Endothelial cell of umbilical vein (primary cell): Measurements from ENCODE around the gene B9D2. TPM values are rescaled to one million over a fixed set of nuclear protein-coding genes. Genes with fewer than 3 reads are reported as not detected.

Source experiments
- BruUV-seq: library from RNA; stranded (reverse); fragments of 400-500 nt; replicated peaks from 2 replicates; lab custom pipeline; 2021; lab: Mats Ljungman, UMichigan
- CTCF ChIA-PET: fragments of 300-600, 350-600 bp; sonication (Branson Sonifier 250); formaldehyde crosslinking; loops from one replicate; lab custom pipeline; 2021; ENCODE audit warnings: antibody characterized with exemption, inconsistent platforms; lab: Charles Lee
- POLR2A ChIA-PET: fragments of 300-600, 350-600 bp; sonication (Branson Sonifier 250); formaldehyde crosslinking; loops from one replicate; lab custom pipeline; 2021; ENCODE audit warnings: antibody characterized with exemption, inconsistent platforms; lab: Charles Lee
- DNase-seq: peaks from one replicate; pipeline ENCODE4 v3.0.0-alpha.2; 2011; ENCODE audit warnings: low read depth, low spot score
- FAIRE-seq: peaks from 2 replicates; lab custom pipeline; 2011; peaks lifted over from hg19 to GRCh38; lab: Jason Lieb, UNC
- H2AFZ ChIP-seq: 2 replicates; pipeline ENCODE4 v1.6.0; 2012; ENCODE audit warnings: low read depth, low read length, control low read depth, inconsistent platforms
- H3K27ac ChIP-seq: 2 replicates; pipeline ENCODE4 v1.5.1; 2011; ENCODE audit warnings: low read depth, mild to moderate bottlenecking, control low read depth, low read length, moderate library complexity; ENCODE audit not compliant: insufficient read depth
- H3K27me3 ChIP-seq, 2 experiments: 2 replicates each; pipeline versions ENCODE4 v1.6.0 to v1.6.1; 2011; ENCODE audit warnings: low read length in 2 of 2, mixed read lengths in 1 of 2; ENCODE audit not compliant: control insufficient read depth in 2 of 2, insufficient read depth in 2 of 2
- H3K36me3 ChIP-seq, 2 experiments: 2 replicates in 1 of 2; 3 replicates in 1 of 2; pipeline ENCODE4 v1.5.1; 2011; ENCODE audit warnings: low read length in 2 of 2, mild to moderate bottlenecking in 1 of 2, moderate library complexity in 1 of 2; ENCODE audit not compliant: control insufficient read depth in 2 of 2, insufficient read depth in 2 of 2; ENCODE audit errors: extremely low read depth in 1 of 2
- H3K4me1 ChIP-seq: 3 replicates; pipeline ENCODE4 v1.5.1; 2011; ENCODE audit warnings: mild to moderate bottlenecking, low read length; ENCODE audit not compliant: control insufficient read depth, insufficient read depth; ENCODE audit errors: extremely low read depth
- H3K4me2 ChIP-seq: 2 replicates; pipeline ENCODE4 v1.6.1; 2011; ENCODE audit warnings: low read length, control low read depth, mixed read lengths; ENCODE audit not compliant: insufficient read depth
- H3K4me3 ChIP-seq, 3 experiments: fragments of 200-600 bp in 1 of 3; sonication (generic), shearing (Covaris generic) in 1 of 3; replicated peaks in 1 of 3; 2 replicates each; pipeline ENCODE4 v1.5.1; 2011 to 2016; ENCODE audit warnings: control low read depth in 3 of 3, low read length in 3 of 3, mild to moderate bottlenecking in 2 of 3, inconsistent platforms in 1 of 3, low read depth in 1 of 3, moderate library complexity in 1 of 3; ENCODE audit not compliant: insufficient read depth in 1 of 3
- H3K79me2 ChIP-seq: 2 replicates; pipeline ENCODE4 v1.6.0; 2012; ENCODE audit warnings: low read length, inconsistent platforms; ENCODE audit not compliant: control insufficient read depth, insufficient read depth
- H3K9ac ChIP-seq: replicated peaks from 2 replicates; pipeline ENCODE3; 2011; ENCODE audit warnings: low read length, control low read depth; ENCODE audit not compliant: insufficient read depth; ENCODE audit errors: extremely low read depth
- H3K9me1 ChIP-seq: replicated peaks from 3 replicates; pipeline ENCODE4 v1.6.0; 2011; ENCODE audit warnings: mild to moderate bottlenecking, low read length; ENCODE audit not compliant: control insufficient read depth, insufficient read depth; ENCODE audit errors: extremely low read depth
- H3K9me3 ChIP-seq: replicated peaks from 2 replicates; pipeline ENCODE4 v1.5.1; 2012; ENCODE audit warnings: low read length, inconsistent platforms; ENCODE audit not compliant: control insufficient read depth, insufficient read depth
- H4K20me1 ChIP-seq: replicated peaks from 2 replicates; pipeline ENCODE3; 2011; ENCODE audit warnings: mild to moderate bottlenecking, low read length; ENCODE audit not compliant: control insufficient read depth, insufficient read depth; ENCODE audit errors: extremely low read depth
- EZH2 ChIP-seq: IDR thresholded peaks from 2 replicates; pipeline ENCODE4 v1.6.1; 2012; ENCODE audit warnings: borderline replicate concordance, low read depth, mild to moderate bottlenecking, moderate library complexity, low read length, inconsistent platforms; ENCODE audit not compliant: severe bottlenecking
- FOS ChIP-seq: IDR thresholded peaks from 2 replicates; pipeline ENCODE4 v1.6.1; 2011; ENCODE audit warnings: mild to moderate bottlenecking, low read length, moderate library complexity, borderline replicate concordance; ENCODE audit not compliant: insufficient read depth
- GATA2 ChIP-seq: IDR thresholded peaks from 2 replicates; pipeline ENCODE4 v1.7.0; 2011; ENCODE audit warnings: low read depth, mild to moderate bottlenecking, moderate library complexity, mixed read lengths, low read length; ENCODE audit not compliant: insufficient read length, insufficient read depth
- JUN ChIP-seq: IDR thresholded peaks from 2 replicates; pipeline ENCODE4 v1.6.1; 2011; ENCODE audit warnings: borderline replicate concordance, low read depth; ENCODE audit not compliant: insufficient read length, insufficient read depth
- MYC ChIP-seq: IDR thresholded peaks from one replicate; pipeline ENCODE4 v1.6.1; 2011; ENCODE audit warnings: mild to moderate bottlenecking, low read depth, low read length
- POLR2A ChIP-seq: IDR thresholded peaks from 2 replicates; pipeline ENCODE4 v1.6.1; 2012; ENCODE audit warnings: low read depth, mild to moderate bottlenecking, control low read depth, low read length
- POLR2AphosphoS5 ChIP-seq: IDR thresholded peaks from 2 replicates; pipeline ENCODE4 v1.6.1; 2012; ENCODE audit warnings: low read depth, mild to moderate bottlenecking, control low read depth, low read length, moderate library complexity; ENCODE audit not compliant: insufficient read depth
- dilution Hi-C: fragments of 300-500 bp; cut with MboI; formaldehyde crosslinking; loops from one replicate; pipeline ENCODE4 v1.15.0; 2019; ENCODE audit warnings: low sequenced_read_pairs; ENCODE audit not compliant: extremely low pct_ligation_motif_present
- intact Hi-C: fragments of 100-400 bp; cut with micrococcal nuclease; formaldehyde crosslinking; loops from one replicate; pipeline ENCODE4 v1.10.0; 2022
- polyA plus RNA-seq, 4 experiments: library from polyadenylated mRNA; depleted of rRNA in 3 of 4; stranded (reverse) in 3 of 4; unstranded in 1 of 4; fragments of >200 nt; gene quantifications; 2 replicates each; pipeline versions ENCODE4 v1.2.1 to v1.2.3, GENCODE V29; 2011 to 2012; ENCODE audit warnings: missing spikeins in 1 of 4
- total RNA-seq: library from RNA; stranded (reverse); gene quantifications from 2 replicates; pipeline ENCODE4 v1.2.3, GENCODE V29; 2021
- TF ChIP-seq, protein P1 (sequence below), 2 donors: IDR thresholded peaks; 1 replicate in 1 of 2; 2 replicates in 1 of 2; pipeline ENCODE4 v1.5.1; 2011; ENCODE audit warnings: low read length in 2 of 2, mild to moderate bottlenecking in 2 of 2, moderate library complexity in 2 of 2, control low read depth in 1 of 2, inconsistent platforms in 1 of 2, low read depth in 1 of 2; ENCODE audit not compliant: insufficient read depth in 1 of 2; ENCODE audit errors: extremely low read depth in 1 of 2
- TF ChIP-seq, protein P2 (sequence below): IDR thresholded peaks from 2 replicates; pipeline ENCODE4 v1.6.1; 2011; ENCODE audit not compliant: insufficient read depth, insufficient read length

B9D2 gene
- total and polyA plus RNA-seq, 2 donors (not counting 3 experiments of a cell fraction or from before 2014, with no cell fraction given), result 12.2 to 23.9 TPM

DNA sequence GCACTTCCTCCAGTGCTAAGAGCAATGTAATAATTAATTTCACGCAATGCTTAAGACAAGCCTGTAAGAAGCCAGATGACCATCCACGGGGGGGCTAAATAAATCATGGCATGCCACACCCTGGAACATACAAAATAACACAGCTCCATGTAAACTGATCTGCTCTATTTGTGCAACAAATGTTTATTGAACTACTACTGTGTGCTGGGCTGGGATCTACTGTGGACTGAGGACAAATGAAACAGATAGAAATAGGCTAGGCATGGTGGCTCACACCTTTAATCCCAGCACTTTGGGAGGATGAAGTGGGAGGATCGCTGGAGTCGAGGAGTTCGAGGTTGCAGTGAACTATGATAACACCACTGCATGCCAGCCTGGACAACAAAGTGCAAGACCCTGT, 31.5 kb downstream of the B9D2 start:
- Histone ChIP-seq H4K20me1 (no peaks in the 10 kb centered on the region), H3K27me3 (no peaks in the 10 kb centered on the region), H3K4me2 (no peak overlapping the region), H3K36me3 (peaks cover 19 to 47% of the 10 kb centered on the region in 2 experiments), H3K9me3 (no peaks in the 10 kb centered on the region), H3K4me3 (no peak overlapping the region), H3K27ac (no peak overlapping the region), H3K9ac (no peak overlapping the region), H3K9me1 (no peaks in the 10 kb centered on the region), H3K79me2 (peaks cover 24% of the 10 kb centered on the region), H2AFZ (no peak overlapping the region), H3K4me1 (peaks cover 22% of the 10 kb centered on the region)
- intact Hi-C loops (no loop called here), dilution Hi-C loops (no loop called here)
- CTCF ChIA-PET, result no interaction called here
- FAIRE-seq, result no peak
- POLR2A ChIA-PET, result no interaction called here
- TF ChIP-seq, protein P1, sequence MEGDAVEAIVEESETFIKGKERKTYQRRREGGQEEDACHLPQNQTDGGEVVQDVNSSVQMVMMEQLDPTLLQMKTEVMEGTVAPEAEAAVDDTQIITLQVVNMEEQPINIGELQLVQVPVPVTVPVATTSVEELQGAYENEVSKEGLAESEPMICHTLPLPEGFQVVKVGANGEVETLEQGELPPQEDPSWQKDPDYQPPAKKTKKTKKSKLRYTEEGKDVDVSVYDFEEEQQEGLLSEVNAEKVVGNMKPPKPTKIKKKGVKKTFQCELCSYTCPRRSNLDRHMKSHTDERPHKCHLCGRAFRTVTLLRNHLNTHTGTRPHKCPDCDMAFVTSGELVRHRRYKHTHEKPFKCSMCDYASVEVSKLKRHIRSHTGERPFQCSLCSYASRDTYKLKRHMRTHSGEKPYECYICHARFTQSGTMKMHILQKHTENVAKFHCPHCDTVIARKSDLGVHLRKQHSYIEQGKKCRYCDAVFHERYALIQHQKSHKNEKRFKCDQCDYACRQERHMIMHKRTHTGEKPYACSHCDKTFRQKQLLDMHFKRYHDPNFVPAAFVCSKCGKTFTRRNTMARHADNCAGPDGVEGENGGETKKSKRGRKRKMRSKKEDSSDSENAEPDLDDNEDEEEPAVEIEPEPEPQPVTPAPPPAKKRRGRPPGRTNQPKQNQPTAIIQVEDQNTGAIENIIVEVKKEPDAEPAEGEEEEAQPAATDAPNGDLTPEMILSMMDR (IDR thresholded peaks at IDR 0.05; ENCODE audit: extremely low read depth in 1 of 2, insufficient read depth in 1 of 2, low read depth in 1 of 2, low read length in 2 of 2), result no peak
- TF ChIP-seq JUN (no peak), GATA2 (no peak), POLR2A (peak; percentile 13)
- no peak for DNase-seq
- no TSS peak for BruUV-seq

DNA sequence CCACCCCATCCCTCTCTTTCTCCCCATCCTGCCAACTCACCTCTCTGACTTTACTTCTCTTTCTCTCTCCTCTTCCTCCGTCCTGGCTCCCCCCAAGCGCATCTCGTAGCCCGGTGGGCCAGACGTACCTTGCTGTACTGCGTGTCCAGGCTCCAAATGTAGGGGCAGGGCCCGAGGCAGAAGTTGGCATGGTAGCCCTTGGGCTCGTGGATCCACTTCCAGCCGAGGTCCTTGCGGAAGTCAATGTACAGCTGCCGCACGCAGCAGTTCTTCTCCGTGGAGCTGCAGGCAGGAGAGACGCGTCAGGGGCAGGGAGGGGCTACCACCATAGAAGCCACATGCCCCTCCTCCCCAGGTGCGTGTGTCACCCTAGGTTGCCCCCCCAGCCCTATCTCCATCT, 31.9 kb downstream of the B9D2 start:
- DNase-seq (no peak), FAIRE-seq (no peak)
- H3K9me1 ChIP-seq, result no peaks in the 10 kb centered on the region
- H3K4me3 ChIP-seq, result no peak overlapping the region
- H3K9ac ChIP-seq, result no peak overlapping the region
- H3K4me2 ChIP-seq, result no peak overlapping the region
- no peaks in the 10 kb centered on the region for H3K27me3 ChIP-seq
- intact Hi-C loops, result no loop called here
- H4K20me1 ChIP-seq, result no peaks in the 10 kb centered on the region
- dilution Hi-C loops, result no loop called here
- ChIA-PET CTCF (interaction anchor here (1.0 kb wide), 2 partner anchors 21 to 128 kb away, joined by 4 read pairs; no protein-coding TSS in a partner anchor), POLR2A (no interaction called here)
- H2AFZ ChIP-seq, result no peak overlapping the region
- no peaks in the 10 kb centered on the region for H3K9me3 ChIP-seq
- BruUV-seq, result no TSS peak
- no peak overlapping the region for H3K27ac ChIP-seq
- H3K4me1 ChIP-seq, result peaks cover 27% of the 10 kb centered on the region
- H3K36me3 ChIP-seq, result peaks cover 19 to 44% of the 10 kb centered on the region in 2 experiments
- H3K79me2 ChIP-seq, result peaks cover 25% of the 10 kb centered on the region
- TF ChIP-seq POLR2A (no peak), MYC (no peak), EZH2 (no peak), FOS (no peak), POLR2AphosphoS5 (no peak), GATA2 (no peak), JUN (no peak)
- TF ChIP-seq, protein P1 (IDR thresholded peaks at IDR 0.05; ENCODE audit: extremely low read depth in 1 of 2, insufficient read depth in 1 of 2, low read depth in 1 of 2, low read length in 2 of 2), result no peak
- TF ChIP-seq, protein P2, sequence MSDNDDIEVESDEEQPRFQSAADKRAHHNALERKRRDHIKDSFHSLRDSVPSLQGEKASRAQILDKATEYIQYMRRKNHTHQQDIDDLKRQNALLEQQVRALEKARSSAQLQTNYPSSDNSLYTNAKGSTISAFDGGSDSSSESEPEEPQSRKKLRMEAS, result no peak
